ENCODE measurements around the gene RAP1GDS1. TPM values are rescaled to one million over a fixed set of nuclear protein-coding genes. Genes with fewer than 3 reads are reported as not detected.
"Not testable (repeated sequence)": the region's sequence is repeated elsewhere in the genome, so short reads cannot be mapped to it uniquely, and the experiment has no call there.

Gene RAP1GDS1
- total RNA-seq, 1 donor from 2014 or later = 37.0 TPM

DNA sequence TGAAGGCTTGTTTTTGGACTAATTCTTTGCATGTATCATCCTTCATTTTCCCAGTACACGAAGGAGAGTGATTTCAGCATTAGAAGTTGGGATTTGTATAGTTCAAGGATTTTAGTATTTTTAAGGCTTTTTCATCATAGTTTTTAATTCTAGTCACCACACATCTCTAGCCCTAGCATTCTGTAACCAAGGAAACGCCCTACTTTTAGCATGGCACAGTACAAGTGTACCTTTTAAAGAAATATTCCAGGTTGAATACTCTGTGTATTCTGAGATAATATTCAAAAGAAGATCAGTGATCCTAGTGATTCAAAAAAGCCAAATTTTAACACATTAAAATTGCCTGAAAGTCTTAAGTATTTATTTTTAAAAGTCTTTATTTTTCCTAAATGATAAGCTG is 150.5 kb downstream of the RAP1GDS1 start:
- intact Hi-C loops (cut with DNase I) = no loop called here
- Histone ChIP-seq H3K9me3 (peaks cover 12% of the 10 kb centered on the region), H3K4me1 (no peaks in the 10 kb centered on the region), H3K27me3 (ENCODE audit: low read depth) (no peaks in the 10 kb centered on the region), H3K27ac (no peak overlapping the region), H3K36me3 (peaks cover 5% of the 10 kb centered on the region), H3K4me3 (no peak overlapping the region)
- ATAC-seq (no peak), DNase-seq (no peak)
- TF ChIP-seq, protein P1, sequence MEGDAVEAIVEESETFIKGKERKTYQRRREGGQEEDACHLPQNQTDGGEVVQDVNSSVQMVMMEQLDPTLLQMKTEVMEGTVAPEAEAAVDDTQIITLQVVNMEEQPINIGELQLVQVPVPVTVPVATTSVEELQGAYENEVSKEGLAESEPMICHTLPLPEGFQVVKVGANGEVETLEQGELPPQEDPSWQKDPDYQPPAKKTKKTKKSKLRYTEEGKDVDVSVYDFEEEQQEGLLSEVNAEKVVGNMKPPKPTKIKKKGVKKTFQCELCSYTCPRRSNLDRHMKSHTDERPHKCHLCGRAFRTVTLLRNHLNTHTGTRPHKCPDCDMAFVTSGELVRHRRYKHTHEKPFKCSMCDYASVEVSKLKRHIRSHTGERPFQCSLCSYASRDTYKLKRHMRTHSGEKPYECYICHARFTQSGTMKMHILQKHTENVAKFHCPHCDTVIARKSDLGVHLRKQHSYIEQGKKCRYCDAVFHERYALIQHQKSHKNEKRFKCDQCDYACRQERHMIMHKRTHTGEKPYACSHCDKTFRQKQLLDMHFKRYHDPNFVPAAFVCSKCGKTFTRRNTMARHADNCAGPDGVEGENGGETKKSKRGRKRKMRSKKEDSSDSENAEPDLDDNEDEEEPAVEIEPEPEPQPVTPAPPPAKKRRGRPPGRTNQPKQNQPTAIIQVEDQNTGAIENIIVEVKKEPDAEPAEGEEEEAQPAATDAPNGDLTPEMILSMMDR (IDR thresholded peaks at IDR 0.05) = no peak

- no peaks in the 10 kb centered on the region for H3K27me3 ChIP-seq (ENCODE audit: low read depth)
- peaks cover 12% of the 10 kb centered on the region for H3K9me3 ChIP-seq
- H3K36me3 ChIP-seq = peaks cover 32% of the 10 kb centered on the region
- no peak overlapping the region for H3K4me3 ChIP-seq
- no peak overlapping the region for H3K27ac ChIP-seq
- ATAC-seq = no peak
- H3K4me1 ChIP-seq = no peaks in the 10 kb centered on the region
- DNase-seq = no peak
- intact Hi-C loops (cut with DNase I) = no loop called here
- TF ChIP-seq, protein P1 (IDR thresholded peaks at IDR 0.05) = no peak
Observed at GRCh38 chr4:98416844-98417243, 155.7 kb downstream of the RAP1GDS1 start.

- ATAC-seq; DNase-seq; H3K4me1 ChIP-seq; H3K27ac ChIP-seq; intact Hi-C loops (cut with DNase I); H3K4me3 ChIP-seq; H3K9me3 ChIP-seq; H3K27me3 ChIP-seq (ENCODE audit: low read depth): not testable (repeated sequence)
- peaks cover 48% of the 10 kb centered on the region for H3K36me3 ChIP-seq
Observed at GRCh38 chr4:98420151-98420550, 159.0 kb downstream of the RAP1GDS1 start.

DNA sequence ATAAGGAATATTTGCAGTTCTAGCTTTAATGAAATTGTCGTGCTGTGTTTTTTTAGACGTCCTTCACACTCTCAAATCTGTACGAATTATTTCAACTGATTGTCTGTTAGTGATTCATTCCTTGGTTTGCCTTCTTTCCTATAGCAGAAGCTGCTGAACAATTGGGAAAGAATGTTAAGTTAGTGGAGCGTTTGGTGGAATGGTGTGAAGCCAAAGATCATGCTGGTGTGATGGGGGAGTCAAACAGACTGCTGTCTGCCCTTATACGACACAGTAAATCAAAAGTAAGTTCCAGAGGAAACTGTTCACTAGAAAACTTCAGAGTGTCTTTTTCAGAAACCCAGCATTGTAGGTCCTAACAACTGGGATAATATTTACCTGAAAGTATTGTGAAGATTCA is 159.9 kb downstream of the RAP1GDS1 start:
- Histone ChIP-seq H3K4me1 (no peaks in the 10 kb centered on the region), H3K27ac (no peak overlapping the region), H3K27me3 (ENCODE audit: low read depth) (no peaks in the 10 kb centered on the region), H3K9me3 (no peaks in the 10 kb centered on the region), H3K4me3 (no peak overlapping the region), H3K36me3 (peaks cover 48% of the 10 kb centered on the region)
- TF ChIP-seq, protein P1 (IDR thresholded peaks at IDR 0.05) = no peak
- DNase-seq = no peak
- no peak for ATAC-seq
- intact Hi-C loops (cut with DNase I) = no loop called here

GRCh38 chr4:98423009-98423408 is 161.8 kb downstream of the RAP1GDS1 start:
- Histone ChIP-seq H3K4me1 (no peaks in the 10 kb centered on the region), H3K4me3 (no peak overlapping the region), H3K27ac (no peak overlapping the region), H3K27me3 (ENCODE audit: low read depth) (no peaks in the 10 kb centered on the region), H3K36me3 (peaks cover 33% of the 10 kb centered on the region), H3K9me3 (no peaks in the 10 kb centered on the region)
- intact Hi-C loops (cut with DNase I) = no loop called here
- no peak for ATAC-seq
- TF ChIP-seq, protein P1 (IDR thresholded peaks at IDR 0.05) = no peak
- DNase-seq = no peak

GRCh38 chr4:98430708-98431403 is 169.7 kb downstream of the RAP1GDS1 start:
- DNase-seq (no peak), ATAC-seq (peak; percentile 86 to 98)
- Histone ChIP-seq H3K4me1 (no peaks in the 10 kb centered on the region), H3K4me3 (no peak overlapping the region), H3K27ac (no peak overlapping the region), H3K27me3 (ENCODE audit: low read depth) (no peaks in the 10 kb centered on the region), H3K9me3 (no peaks in the 10 kb centered on the region), H3K36me3 (peaks cover 16% of the 10 kb centered on the region)
- intact Hi-C loops (cut with DNase I) = no loop called here
- TF ChIP-seq, protein P1 (IDR thresholded peaks at IDR 0.05) = no peak

Measured in lower lobe of right lung (tissue), 2 donors.